HG03135 (cell line): ENCODE data around the gene LRRK2.

Source experiments
- ATAC-seq: cut with Tn5 transposase; IDR thresholded peaks from one replicate; pipeline ENCODE4 v1.9.1; 2021; ENCODE audit warnings: mild to moderate bottlenecking, moderate library complexity; ENCODE audit not compliant: unreplicated experiment

LRRK2 gene

DNA sequence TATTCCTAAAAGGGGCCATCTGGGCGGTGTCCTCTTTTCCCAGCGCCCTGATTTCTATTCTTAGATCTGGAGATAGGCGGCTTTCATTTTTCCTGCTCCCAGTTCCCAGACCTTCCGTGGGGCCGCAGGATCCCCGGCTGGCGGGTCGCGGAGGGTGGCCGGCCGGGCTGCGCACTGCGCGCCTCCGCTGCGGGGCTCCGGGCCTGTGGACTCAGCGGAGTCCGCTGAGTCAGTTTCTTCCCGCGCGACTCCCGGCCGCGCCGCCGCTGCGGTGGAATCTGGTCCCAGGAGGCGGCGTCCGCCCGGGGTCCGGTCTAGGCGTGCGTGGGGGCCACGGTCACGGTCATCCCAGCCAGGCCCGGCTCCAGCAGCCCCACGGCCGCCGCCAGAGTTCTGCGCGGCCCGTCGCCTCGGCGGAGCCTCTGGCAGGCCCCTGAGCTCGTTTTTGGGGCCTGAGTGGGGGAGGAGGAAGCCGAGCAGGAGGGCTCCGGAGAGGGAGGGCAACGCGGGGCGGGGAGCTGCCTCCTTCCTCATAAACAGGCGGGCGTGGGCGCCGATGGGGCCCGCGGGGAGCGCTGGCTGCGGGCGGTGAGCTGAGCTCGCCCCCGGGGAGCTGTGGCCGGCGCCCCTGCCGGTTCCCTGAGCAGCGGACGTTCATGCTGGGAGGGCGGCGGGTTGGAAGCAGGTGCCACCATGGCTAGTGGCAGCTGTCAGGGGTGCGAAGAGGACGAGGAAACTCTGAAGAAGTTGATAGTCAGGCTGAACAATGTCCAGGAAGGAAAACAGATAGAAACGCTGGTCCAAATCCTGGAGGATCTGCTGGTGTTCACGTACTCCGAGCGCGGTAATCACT lies at the start of gene LRRK2:
Gene LRRK2, plus strand, starts transcription at position 559 of the 853 bp plus-strand sequence. Its CDS starts 135 bp downstream, at position 694.
- peak; percentile 53 for ATAC-seq

DNA sequence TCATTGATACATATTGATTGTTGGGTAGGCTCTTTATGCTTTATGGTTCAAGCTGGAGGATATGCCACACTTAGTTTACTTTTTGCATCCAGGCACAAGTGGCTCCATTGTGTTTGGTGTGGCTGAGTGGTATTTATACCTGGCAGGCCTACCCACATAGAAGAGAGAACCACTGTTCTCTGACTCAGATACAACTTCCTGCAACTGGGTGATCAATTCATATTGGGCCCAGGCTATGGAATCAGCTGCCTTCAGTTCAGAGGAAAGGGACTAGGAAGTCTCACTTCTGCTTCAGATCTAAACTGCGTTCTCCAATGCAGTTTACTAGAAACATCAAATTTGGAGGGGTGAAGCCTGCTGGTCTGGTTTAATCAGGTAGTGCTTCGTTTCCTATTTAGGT lies 49.8 kb upstream of the LRRK2 start:
- no peak for ATAC-seq

DNA sequence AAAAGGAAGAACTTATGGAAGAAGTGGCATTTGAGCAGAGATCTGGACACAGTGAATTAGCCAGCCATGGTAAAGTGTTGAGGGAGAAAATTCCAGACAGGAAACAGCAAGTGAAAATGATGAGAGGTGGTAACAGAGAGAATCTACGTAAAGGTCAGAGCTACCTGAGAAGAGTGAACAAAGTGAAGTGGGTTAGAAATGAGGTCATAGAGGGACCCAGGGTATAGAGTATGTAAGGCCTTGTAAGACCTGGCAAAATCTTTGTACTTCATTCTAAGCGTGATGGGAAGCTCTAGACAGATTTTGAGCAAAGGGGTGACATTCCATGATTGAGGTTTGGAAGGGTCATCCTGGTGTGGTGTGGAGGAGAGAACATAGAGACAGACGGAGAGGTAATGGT lies 49.3 kb upstream of the LRRK2 start:
- ATAC-seq: no peak

DNA sequence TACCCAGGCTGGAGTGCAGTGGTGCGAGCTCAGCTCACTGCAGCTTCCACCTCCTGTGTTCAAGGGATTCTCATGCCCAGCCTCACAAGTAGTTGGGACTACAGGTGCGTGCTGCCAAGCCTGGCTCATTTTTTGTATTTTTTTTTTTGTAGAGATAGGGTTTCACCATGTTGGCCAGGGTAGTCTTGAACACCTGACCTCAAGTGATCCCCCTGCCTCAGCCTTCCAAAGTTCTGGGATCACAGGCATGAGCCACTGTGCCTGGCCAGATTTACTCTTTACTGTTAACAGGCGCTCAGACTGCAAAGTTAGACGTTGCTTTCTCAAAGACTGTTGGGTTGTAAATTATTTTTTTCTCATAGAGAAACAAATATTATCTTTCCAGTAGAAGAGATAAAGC lies 46.1 kb upstream of the LRRK2 start:
- no peak for ATAC-seq

DNA sequence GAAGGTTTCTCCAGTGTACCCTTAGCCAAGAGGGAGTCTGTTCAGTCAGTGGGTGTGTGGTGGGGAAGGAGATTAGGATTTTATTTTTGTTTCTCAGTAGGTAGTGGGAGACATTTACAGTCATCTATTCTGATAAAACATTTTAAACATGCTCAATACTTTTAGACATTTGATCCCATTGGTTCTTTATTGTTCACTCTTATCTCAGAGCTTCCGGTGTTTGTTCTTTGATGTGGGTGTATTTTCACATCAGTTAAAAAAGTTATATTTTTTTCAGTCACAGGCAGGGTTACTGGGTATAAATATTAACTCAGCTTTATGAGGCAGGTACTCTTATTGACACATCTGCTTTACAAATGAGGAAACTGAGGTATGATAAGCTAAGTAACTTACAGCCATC lies 43.3 kb upstream of the LRRK2 start:
- no peak for ATAC-seq

DNA sequence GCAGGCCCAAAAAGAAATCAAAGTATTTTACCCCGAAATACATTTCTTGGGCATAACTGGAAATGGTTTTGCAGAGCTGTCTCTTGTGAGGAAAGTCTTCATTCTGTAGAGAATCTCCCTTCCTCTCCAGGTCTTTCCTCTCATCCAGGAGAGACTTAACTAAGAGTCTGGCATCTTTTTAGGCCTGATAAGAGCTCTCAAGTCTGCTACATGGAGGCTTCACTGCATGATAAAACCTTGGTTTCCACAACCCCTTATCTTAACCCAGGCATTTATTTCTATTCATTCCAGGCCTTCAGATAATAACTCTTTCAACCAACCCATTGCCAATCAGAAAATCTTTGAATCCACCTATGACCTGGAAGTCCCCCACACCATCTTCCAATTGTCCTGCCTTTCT lies 41.1 kb upstream of the LRRK2 start:
- no peak for ATAC-seq

DNA sequence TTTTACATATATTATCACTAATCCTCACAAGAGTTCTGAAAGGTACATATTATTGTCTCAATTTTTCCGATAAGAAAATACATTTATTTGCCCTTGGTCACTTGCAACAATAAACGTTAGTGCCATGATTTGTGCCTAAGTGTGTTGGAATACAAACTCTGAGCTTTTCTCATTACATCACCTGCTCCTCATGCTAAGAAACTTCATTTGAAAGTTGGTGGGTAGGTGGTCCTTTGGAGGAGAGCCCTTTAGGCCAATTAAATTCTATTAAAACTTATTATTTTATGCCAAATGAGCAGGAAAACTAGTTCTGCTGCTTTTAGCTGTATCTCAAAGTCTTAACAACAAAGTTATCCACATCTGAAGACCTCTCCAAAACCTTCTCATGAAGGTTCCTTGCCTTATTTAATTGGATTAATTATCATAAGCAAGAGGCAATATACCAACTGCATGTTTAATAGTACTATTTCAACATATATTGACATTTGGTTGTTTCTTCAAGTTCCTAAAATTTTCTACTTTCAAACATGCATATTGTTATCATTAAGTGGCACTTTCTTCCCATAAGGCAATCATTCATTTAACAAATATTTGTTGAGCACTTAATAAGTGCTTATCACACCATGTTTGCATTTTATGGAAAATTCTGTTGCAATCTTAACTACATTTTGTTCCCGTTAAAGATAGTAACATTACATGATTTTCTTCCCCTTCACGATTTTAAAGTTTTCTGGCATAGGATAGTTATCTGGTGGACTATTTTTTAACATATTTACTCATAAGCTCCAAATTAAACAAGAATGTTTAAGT lies 40.1 kb upstream of the LRRK2 start:
- ATAC-seq: no peak

DNA sequence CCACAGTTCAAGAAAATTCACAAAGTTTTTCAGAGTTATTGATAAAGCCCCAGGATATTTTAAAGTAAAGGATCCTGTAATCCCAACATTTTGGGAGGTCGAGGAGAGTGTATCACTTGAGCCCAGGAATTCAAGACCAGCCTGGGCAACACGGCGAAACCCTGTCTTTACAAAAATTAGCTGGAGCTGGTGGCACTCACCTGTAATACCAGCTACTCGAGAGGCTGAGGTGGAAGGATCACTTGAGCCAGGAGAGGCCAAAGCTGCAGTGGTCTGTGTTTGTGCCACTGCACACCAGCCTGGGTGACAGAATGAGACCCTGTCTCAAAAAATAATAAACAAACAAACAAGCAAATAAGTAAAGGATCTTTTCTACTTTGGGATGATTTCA lies 39.5 kb upstream of the LRRK2 start:
- ATAC-seq: no peak

DNA sequence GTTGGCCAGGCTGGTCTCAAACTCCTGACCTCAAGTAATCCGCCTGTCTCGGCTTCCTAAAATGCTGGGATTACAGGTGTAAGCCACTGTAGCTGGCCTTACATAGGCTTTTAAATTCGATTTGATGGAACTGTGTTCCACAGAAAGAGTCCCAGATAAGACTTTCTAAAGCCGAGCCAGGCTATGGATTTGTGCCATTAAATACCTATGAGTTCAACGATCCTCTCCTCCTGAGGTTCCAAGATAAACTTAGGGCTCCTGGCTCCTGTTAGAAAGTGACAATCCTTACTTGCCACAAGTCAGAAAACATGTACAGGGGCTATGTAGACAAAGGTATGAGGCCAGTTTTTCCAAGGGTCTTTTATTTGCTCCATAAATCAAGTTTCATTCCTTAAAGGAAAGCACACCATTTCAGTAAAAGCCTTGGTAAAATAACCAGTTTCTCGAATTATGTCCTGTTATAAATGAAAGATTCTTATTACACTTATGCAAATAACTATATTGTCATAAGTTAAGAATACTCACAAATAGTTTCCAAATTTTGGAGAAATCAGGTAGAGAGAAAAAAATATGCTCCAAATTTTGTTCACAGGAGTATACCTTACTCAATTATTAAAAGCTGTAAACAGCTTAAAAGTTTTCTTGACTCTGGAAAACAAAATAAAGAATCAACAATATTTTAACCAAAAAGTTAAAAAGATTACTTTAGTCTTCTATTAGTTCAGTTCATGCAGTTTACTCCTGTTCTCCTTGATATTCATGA lies 36.1 kb upstream of the LRRK2 start:
- ATAC-seq: no peak

DNA sequence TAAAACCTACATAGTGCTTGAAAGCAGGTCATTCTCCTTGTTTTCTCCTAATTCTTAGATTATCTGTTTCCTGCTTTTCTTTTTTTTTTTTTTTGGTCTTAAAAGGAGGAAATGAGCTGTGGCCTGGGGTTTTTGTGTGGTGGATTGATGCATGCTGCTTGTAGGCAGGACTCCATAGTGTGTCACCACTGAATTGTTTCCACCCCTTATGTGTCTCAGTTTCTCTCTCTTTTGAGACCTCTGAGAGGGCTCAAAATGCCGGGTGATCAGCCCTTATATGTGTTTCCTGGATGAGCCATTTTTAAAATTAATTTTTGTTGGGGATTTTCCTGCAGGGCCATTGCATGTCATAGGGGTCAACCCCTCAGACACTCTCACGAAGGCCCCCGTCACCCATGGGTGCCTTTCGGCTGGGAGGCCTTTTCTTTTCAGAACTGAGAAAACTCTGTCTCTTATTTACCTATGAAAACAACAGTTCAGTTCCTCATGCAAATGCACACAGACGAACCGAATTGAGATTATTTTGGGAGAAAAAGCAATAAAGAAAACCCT lies 32.0 kb upstream of the LRRK2 start:
- ATAC-seq: peak; percentile 99

DNA sequence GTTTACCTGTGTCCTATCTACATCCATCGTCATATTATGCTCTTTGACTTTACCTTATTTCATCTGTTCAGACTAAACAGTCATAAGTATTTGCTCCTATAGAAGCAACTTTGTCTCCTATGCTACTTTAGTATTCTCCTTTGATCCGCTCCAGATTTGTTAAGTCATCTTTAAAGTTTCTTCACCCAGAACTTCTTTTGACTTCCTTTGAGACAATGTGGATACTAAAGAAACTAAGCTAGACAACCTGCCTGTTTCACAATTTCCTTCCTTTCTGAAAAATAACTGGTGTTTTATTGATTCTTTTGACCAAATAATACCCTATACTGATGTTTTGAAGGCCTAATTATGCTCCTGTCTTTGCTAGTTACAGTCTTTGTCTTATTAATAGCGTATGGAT lies 30.0 kb upstream of the LRRK2 start:
- no peak for ATAC-seq

DNA sequence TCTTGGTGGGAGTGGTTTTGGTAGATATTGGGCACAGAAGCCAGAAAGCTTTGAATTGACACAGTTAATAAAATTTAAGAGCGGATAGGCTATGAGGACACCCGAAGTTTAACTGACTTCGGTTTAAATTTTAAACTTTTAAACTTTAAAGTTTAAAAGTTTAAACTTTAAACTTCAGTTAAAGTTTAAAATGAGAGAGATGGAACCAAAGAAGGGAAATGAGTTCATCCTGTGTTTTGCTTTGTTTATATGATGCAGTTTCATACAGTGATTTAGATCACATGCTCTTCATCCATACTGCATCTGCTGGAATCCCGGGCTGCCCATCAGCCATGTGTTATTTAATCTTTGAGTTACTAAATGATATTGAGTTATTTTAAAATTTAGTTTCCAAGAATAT lies 27.2 kb upstream of the LRRK2 start:
- ATAC-seq: no peak

DNA sequence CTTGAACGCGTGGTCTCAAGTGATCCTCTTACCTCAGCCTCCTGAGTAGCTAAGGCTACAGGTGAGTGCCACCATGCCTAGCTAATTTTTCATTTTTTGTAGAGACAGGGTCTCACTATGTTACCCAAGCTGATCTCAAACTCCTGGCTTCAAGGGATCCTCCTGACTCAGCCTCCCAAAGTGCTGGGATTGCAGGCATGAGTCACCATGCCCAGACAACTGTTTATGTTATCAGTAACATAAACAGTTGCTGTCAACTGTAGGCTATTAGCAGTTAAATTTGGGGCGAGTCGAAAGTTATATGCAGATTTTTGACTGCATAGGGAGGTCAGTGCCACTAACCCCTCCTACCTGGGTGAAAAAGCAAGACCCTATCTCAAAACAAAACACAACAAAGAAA lies 26.2 kb upstream of the LRRK2 start:
- no peak for ATAC-seq

DNA sequence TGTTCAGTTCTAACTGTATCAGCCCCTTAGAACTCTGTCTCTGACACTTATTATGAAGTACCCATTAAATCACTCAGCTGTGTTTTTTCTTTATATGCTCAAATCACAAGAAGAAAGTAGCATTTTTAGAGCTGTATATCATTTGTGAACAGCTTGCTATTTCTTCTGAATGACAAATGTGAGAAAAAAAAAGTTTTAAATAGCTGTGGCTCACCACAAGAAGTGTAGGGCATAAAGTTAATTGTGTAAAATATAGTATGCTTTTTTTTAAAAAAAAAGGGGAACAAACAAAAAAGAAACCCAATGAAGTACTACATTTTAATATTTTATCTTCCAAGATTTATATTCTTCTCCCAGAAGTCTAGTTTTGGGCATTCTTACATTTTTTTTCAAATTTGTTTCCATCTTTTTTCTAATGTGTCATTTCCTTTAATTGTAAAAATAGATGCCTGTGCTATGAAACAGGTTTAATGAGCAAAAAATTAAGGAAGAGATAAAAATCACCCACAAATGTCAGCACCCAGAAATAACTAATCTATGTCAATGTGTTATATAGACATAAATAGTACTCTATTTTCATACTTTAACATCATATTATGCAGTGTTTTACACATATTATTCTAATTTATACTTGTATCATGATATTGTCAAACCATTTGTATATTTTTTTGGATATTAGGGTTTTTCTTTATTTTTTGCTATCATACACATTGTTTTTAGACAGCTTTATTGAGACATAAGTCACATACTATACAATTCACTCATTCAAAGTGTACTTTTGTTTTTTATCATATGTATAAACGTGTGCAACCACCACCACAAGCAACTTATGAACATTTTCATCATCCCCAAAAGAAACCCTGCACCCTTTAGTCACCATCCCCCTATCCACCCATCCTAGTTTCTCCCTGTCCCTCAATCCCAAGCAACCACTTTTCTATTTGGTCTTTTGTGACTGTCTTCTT lies 22.4 kb upstream of the LRRK2 start:
- peak; percentile 44 for ATAC-seq

DNA sequence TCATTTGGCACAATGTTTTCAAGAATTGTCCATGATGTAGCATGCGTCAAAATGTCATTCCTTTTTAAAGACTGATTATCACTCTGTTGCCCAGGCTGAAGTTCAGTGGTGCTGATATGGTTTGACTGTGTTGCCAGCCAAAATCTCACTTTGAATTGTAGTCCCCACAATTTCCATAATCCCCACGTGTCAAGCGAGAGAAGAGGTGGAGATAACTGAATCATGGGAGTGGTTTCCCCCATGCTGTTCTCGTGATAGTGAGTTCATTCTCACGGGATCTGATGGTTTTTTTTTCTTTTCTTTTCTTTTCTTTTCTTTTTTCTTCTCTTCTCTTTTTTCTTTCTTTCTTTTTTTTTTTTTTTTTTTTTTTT lies 21.8 kb upstream of the LRRK2 start:
- no peak for ATAC-seq

DNA sequence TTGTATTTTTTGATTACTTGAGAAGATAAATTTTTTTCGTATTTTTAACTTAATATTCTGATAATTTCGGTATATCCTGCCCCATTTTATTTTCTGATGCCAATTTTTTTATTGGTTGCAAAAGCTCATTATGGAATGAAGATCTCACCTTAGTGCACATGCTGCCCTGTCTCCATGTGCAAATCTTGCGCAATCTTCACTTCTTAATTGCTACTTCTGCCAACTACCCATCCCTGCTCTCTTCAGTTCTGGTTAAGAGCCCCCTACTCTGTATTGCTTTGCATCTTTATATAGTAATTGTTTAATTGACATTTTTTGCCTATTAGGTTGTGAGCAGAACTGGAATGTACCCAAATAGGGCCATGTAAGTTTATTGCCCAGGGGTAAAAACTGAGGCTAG lies 20.5 kb upstream of the LRRK2 start:
- no peak for ATAC-seq

DNA sequence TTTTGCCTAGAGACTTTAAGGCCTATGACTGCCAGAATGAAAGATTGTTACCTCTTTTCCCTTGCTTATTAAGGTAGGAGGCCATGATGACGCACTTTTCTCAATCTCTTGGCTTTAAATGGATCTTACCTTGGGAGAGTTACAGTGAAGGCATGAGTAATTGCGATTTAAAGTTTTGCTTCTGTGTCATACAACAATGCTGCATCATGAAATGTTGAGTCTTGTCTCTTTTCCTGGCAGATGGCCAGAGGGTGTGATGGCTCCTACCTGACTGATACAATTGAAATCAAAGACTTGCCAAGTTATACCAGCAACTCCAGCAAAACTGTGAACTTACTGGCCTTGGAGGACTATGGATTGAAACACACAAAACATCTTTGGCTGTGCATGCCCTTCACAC lies 17.2 kb upstream of the LRRK2 start:
- no peak for ATAC-seq

DNA sequence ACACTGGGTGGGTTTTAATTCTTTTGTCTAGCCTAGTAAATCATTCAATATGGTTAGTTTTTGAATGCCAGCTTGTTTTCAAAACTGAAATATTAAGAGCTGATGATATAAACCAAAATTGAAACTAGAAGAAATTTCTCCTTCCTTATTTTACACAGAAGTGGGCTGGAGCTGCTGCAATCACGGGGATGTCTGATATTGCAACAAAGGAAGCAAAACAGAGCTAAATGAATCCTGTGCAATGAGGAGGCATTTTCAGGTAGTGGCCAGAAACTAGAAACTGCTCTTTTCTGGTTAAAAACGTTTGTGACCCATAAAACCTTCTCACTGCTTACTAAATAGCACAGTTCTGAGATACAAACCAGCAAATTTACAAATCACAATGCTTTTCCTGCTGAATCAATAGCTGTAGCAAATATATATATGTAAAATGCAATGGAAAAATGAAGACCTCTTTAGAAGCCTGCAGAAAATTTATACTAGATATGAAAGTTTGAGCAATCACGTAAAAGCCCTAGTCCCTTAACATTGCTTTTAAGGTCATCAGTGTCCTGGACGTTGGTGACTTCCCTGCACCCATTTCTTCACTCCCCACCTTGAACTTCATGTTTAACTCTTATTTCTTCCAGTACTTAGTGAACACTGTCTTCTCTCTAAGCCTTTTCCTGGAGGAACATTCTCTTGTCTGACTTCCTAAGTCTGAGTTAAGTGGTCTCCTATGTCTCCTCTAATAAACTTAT lies 15.9 kb upstream of the LRRK2 start:
- ATAC-seq: peak; percentile 90

DNA sequence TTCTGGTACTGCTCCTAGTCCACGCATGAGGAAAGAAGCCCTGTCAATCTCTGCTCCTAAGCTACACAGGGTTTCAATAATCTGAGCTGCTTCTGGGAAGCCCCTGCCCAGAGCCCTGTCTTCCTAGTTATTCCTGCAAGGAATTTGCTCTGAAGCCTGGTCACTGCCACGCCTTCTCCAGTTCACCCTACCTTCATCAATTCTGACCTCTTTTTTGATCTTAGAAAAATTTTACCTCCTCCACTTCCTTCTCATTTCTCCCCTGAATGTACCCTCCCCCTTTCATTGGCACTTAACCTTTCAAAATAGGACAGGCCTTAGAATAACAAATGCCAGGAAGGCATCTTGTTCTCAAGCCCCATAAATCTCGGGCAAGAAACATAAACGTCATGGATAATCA lies 14.9 kb upstream of the LRRK2 start:
- ATAC-seq: no peak
